ENCODE measurements around the gene FGFBP3. TPM values are rescaled to one million over a fixed set of nuclear protein-coding genes. Genes with fewer than 3 reads are reported as not detected.

FGFBP3 gene
- total and polyA plus RNA-seq, 2 of the 4 experiments (the other 2 are of a cell fraction), result under 0.01 to 0.36 TPM

DNA sequence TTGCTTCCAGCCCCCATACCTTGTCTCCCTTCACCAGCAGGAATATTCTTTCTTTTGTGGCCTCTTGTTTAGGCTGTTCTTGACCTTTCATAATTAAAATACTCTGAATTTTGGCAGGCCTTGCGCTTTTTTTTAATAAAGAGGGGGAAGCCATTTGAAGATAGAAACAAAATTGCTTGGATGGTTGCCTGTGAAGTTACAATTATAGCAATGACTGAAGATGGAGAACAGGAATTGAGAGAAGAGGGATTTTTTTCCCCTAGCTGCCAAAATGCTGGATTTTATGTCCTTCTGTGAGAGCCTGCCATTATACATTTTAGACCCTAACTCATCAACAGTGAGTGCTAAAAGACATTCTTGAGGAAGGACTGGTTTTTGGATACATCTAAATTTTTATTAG lies 24.8 kb downstream of the FGFBP3 start:
- no peaks in the 10 kb centered on the region for H3K36me3 ChIP-seq (ENCODE audit: control insufficient read depth, insufficient read depth, low read length)
- dilution Hi-C loops (cut with HindIII; ENCODE audit: low sequenced_read_pairs, unreplicated experiment) (no loop called here), in situ Hi-C loops (cut with MboI; ENCODE audit: low sequenced_read_pairs) (no loop called here), intact Hi-C loops (cut with micrococcal nuclease) (no loop called here)
- no peaks in the 10 kb centered on the region for H4K20me1 ChIP-seq (ENCODE audit: insufficient read depth, low read length)
- no peak overlapping the region for H3K18ac ChIP-seq (ENCODE audit: low read depth, low read length)
- H3K14ac ChIP-seq (replicated peaks; ENCODE audit: low read depth, low read length), result no peak overlapping the region
- TF ChIP-seq NFE2L2 (IDR thresholded peaks at IDR 0.05; ENCODE audit: low read depth, low read length) (no peak), RAD21 (IDR thresholded peaks at IDR 0.05; ENCODE audit: low read length) (no peak), BHLHE40 (IDR thresholded peaks at IDR 0.05; ENCODE audit: low read depth, low read length) (no peak), RCOR1 (IDR thresholded peaks at IDR 0.05; ENCODE audit: insufficient replicate concordance, low read length) (no peak), SMC3 (IDR thresholded peaks at IDR 0.05; ENCODE audit: low read depth, low read length) (no peak), CEBPB (IDR thresholded peaks at IDR 0.05; ENCODE audit: low read depth, low read length) (no peak), POLR2A (IDR thresholded peaks at IDR 0.05; ENCODE audit: low read depth, low read length) (no peak), MAZ (IDR thresholded peaks at IDR 0.05; ENCODE audit: borderline replicate concordance, low read depth, low read length) (no peak), MAFK (IDR thresholded peaks at IDR 0.05; ENCODE audit: low read depth, low read length) (no peak), MXI1 (IDR thresholded peaks at IDR 0.05; ENCODE audit: borderline replicate concordance, low read depth, low read length) (no peak), FOS (IDR thresholded peaks at IDR 0.05; ENCODE audit: low read depth, low read length) (no peak), RFX5 (IDR thresholded peaks at IDR 0.05; ENCODE audit: low read depth, low read length) (no peak), CHD1 (IDR thresholded peaks at IDR 0.05; ENCODE audit: low read depth, low read length) (no peak)
- TF ChIP-seq, protein P1, sequence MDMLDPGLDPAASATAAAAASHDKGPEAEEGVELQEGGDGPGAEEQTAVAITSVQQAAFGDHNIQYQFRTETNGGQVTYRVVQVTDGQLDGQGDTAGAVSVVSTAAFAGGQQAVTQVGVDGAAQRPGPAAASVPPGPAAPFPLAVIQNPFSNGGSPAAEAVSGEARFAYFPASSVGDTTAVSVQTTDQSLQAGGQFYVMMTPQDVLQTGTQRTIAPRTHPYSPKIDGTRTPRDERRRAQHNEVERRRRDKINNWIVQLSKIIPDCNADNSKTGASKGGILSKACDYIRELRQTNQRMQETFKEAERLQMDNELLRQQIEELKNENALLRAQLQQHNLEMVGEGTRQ (IDR thresholded peaks at IDR 0.05; ENCODE audit: low read depth, low read length), result no peak
- TF ChIP-seq, protein P2, sequence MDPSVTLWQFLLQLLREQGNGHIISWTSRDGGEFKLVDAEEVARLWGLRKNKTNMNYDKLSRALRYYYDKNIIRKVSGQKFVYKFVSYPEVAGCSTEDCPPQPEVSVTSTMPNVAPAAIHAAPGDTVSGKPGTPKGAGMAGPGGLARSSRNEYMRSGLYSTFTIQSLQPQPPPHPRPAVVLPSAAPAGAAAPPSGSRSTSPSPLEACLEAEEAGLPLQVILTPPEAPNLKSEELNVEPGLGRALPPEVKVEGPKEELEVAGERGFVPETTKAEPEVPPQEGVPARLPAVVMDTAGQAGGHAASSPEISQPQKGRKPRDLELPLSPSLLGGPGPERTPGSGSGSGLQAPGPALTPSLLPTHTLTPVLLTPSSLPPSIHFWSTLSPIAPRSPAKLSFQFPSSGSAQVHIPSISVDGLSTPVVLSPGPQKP (IDR thresholded peaks at IDR 0.05; ENCODE audit: borderline replicate concordance, low read depth, low read length), result no peak
- TF ChIP-seq, protein P3, sequence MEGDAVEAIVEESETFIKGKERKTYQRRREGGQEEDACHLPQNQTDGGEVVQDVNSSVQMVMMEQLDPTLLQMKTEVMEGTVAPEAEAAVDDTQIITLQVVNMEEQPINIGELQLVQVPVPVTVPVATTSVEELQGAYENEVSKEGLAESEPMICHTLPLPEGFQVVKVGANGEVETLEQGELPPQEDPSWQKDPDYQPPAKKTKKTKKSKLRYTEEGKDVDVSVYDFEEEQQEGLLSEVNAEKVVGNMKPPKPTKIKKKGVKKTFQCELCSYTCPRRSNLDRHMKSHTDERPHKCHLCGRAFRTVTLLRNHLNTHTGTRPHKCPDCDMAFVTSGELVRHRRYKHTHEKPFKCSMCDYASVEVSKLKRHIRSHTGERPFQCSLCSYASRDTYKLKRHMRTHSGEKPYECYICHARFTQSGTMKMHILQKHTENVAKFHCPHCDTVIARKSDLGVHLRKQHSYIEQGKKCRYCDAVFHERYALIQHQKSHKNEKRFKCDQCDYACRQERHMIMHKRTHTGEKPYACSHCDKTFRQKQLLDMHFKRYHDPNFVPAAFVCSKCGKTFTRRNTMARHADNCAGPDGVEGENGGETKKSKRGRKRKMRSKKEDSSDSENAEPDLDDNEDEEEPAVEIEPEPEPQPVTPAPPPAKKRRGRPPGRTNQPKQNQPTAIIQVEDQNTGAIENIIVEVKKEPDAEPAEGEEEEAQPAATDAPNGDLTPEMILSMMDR (conservative IDR thresholded peaks at IDR 0.05; ENCODE audit: low read depth, low read length), result no peak
- no peak overlapping the region for H3K4me3 ChIP-seq (ENCODE audit: insufficient read depth, low read depth, low read length)
- H2BK20ac ChIP-seq (ENCODE audit: low read depth, low read length), result no peak overlapping the region
- no peak overlapping the region for H2AK9ac ChIP-seq (replicated peaks; ENCODE audit: low read depth, low read length, poor library complexity)
- no peak overlapping the region for H2BK15ac ChIP-seq (ENCODE audit: low read depth, low read length)
- no peak overlapping the region for H4K5ac ChIP-seq (ENCODE audit: low read depth, low read length)
- no peak overlapping the region for H3K23ac ChIP-seq (ENCODE audit: low read depth, low read length)
- no peaks in the 10 kb centered on the region for H3K4me1 ChIP-seq (ENCODE audit: control insufficient read depth, insufficient read depth, low read length)
- no CpG with 5 or more reads among the region's 1 CpG for WGBS, 2 experiments (ENCODE audit: extremely low coverage in 2 of 2, insufficient read length in 1 of 2)
- H3K79me1 ChIP-seq (ENCODE audit: low read depth in 1 of 2, low read length in 2 of 2), result no peaks in the 10 kb centered on the region
- no peak overlapping the region for H2BK120ac ChIP-seq (ENCODE audit: low read depth, low read length)
- no peaks in the 10 kb centered on the region for H3K9me1 ChIP-seq (ENCODE audit: insufficient read depth, low read length)
- BruUV-seq (replicated peaks), result no TSS peak
- H3K4ac ChIP-seq (ENCODE audit: low read depth, low read length), result no peak overlapping the region
- DNase-seq (no peak), ATAC-seq (ENCODE audit: low read depth) (no peak)
- no peak overlapping the region for H2AFZ ChIP-seq (replicated peaks; ENCODE audit: low read length, poor library complexity)
- no peak overlapping the region for H3K4me2 ChIP-seq (ENCODE audit: low read depth, low read length)
- no peak overlapping the region for H2AK5ac ChIP-seq (ENCODE audit: low read depth, low read length)
- no peak overlapping the region for H3K27ac ChIP-seq (ENCODE audit: insufficient read depth, low read length)
- H3K9me3 ChIP-seq (ENCODE audit: control insufficient read depth, insufficient read depth, low read length), result no peaks in the 10 kb centered on the region; the same call in 1 of the 2 replicates
- ChIA-PET POLR2A (ENCODE audit: unreplicated experiment) (no interaction called here), CTCF (interaction anchor here (0.6 kb wide), 1 partner anchor 13 kb away, joined by 3 read pairs; no protein-coding TSS in a partner anchor)
- no peak overlapping the region for H3K9ac ChIP-seq (ENCODE audit: low read depth, low read length)
- H2BK5ac ChIP-seq (ENCODE audit: low read depth, low read length, poor library complexity, severe bottlenecking), result no peak overlapping the region
- H4K8ac ChIP-seq (ENCODE audit: low read depth in 2 of 2, low read length in 2 of 2), result no peak overlapping the region
- no peak overlapping the region for H4K91ac ChIP-seq (ENCODE audit: insufficient read depth, low read depth, low read length)
- H3K56ac ChIP-seq (ENCODE audit: extremely low read depth, insufficient read depth, low read length), result no peak overlapping the region
- H3K27me3 ChIP-seq (ENCODE audit: control insufficient read depth, insufficient read depth, low read length), result no peaks in the 10 kb centered on the region; the same call in 1 of the 2 replicates

Measured in IMR-90 (cell line).